HEK293T (cell line): ENCODE measurements around the gene APEX2.

Experiments
- CTCF ChIA-PET: fragments of 350-600 bp; formaldehyde crosslinking; extraction: SDS; loops from one replicate; lab custom pipeline; 2021; ENCODE audit warnings: antibody characterized with exemption, inconsistent platforms; lab: Yijun Ruan, JAX
- POLR2A ChIA-PET: fragments of 350-600 bp; formaldehyde crosslinking; extraction: SDS; loops from one replicate; lab custom pipeline; 2020; ENCODE audit warnings: antibody characterized with exemption, inconsistent platforms; lab: Yijun Ruan, JAX
- DNase-seq: peaks from one replicate; pipeline ENCODE4 v3.0.0; 2012; ENCODE audit warnings: mixed read lengths; ENCODE audit errors: extremely low spot score
- ARNT ChIP-seq: fragments of 450-650 bp; IDR thresholded peaks from 2 replicates; pipeline ENCODE4 v1.6.1; 2017; ENCODE audit warnings: mild to moderate bottlenecking
- BHLHE40 ChIP-seq: fragments of 450-650 bp; IDR thresholded peaks from 2 replicates; pipeline ENCODE4 v1.6.1; 2016; ENCODE audit warnings: mild to moderate bottlenecking, moderate library complexity, borderline replicate concordance
- CTBP1 ChIP-seq: fragments of 450-650 bp; IDR thresholded peaks from 2 replicates; pipeline ENCODE4 v1.6.1; 2016; ENCODE audit warnings: borderline replicate concordance
- ELF4 ChIP-seq: fragments of 450-650 bp; IDR thresholded peaks from 2 replicates; pipeline ENCODE4 v1.6.1; 2017; ENCODE audit warnings: antibody characterized with exemption
- FOXA1 ChIP-seq: fragments of 450-650 bp; IDR thresholded peaks from 2 replicates; pipeline ENCODE4 v1.6.1; 2016; ENCODE audit warnings: mild to moderate bottlenecking
- FOXK2 ChIP-seq: fragments of 450-650 bp; IDR thresholded peaks from 2 replicates; pipeline ENCODE4 v1.6.1; 2016; ENCODE audit warnings: mild to moderate bottlenecking
- FOXM1 ChIP-seq: fragments of 450-650 bp; IDR thresholded peaks from 2 replicates; pipeline ENCODE4 v1.6.1; 2017; ENCODE audit warnings: mild to moderate bottlenecking, borderline replicate concordance
- HDGF ChIP-seq: fragments of 450-650 bp; IDR thresholded peaks from 2 replicates; pipeline ENCODE4 v1.6.1; 2017; ENCODE audit warnings: antibody characterized with exemption, borderline replicate concordance
- L3MBTL2 ChIP-seq: fragments of 450-650 bp; conservative IDR thresholded peaks from 2 replicates; pipeline ENCODE4 v1.6.1; 2016; ENCODE audit warnings: mild to moderate bottlenecking
- LEF1 ChIP-seq: fragments of 450-650 bp; IDR thresholded peaks from 2 replicates; pipeline ENCODE4 v1.6.1; 2017; ENCODE audit warnings: mild to moderate bottlenecking, borderline replicate concordance
- NFRKB ChIP-seq: fragments of 450-650 bp; IDR thresholded peaks from 2 replicates; pipeline ENCODE4 v1.6.1; 2016; ENCODE audit warnings: mild to moderate bottlenecking, moderate library complexity
- SP1 ChIP-seq: fragments of 450-650 bp; IDR thresholded peaks from 2 replicates; pipeline ENCODE4 v1.6.1; 2017
- SUZ12 ChIP-seq: fragments of 450-650 bp; IDR thresholded peaks from 2 replicates; pipeline ENCODE4 v1.6.1; 2016; ENCODE audit warnings: mild to moderate bottlenecking
- TARDBP ChIP-seq: fragments of 450-650 bp; IDR thresholded peaks from 2 replicates; pipeline ENCODE4 v1.6.1; 2016
- ZNF384 ChIP-seq: fragments of 450-650 bp; IDR thresholded peaks from 2 replicates; pipeline ENCODE4 v1.6.1; 2016
- TF ChIP-seq, protein P1 (sequence below): fragments of 450-650 bp; IDR thresholded peaks from 2 replicates; pipeline ENCODE4 v1.6.1; 2016

APEX2 gene

DNA sequence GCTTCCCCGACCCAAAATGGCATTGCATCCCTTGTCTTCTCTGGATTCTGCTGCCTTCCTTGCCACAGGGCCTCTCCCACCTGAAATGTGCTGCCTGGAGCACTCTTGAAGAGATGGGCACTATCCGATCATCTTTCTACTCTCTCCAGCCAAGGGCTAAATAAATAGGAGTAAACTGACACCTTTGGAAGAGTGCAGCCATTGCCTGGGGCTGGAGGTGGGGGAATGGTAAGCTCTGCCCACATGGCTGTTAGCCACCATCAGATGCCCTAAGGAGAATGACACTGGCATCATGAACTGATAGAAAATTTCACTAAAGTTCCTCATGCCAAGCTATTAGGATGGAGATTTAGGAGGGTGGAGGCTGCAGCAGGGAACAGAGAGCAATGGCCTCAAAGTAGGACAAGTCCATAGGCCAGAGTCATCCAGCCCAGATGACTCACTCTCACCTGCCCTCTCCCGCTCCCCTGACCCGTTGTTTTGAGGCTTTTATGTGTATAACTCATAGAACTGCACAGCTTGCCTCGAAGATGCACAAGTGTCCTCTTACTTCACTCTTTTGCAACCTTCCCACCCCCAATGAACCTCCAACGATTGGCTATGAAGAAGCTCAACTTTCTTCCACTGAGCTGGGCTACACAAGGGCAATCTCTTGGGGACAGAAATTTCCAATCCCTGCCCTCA is 5.4 kb upstream of the APEX2 start:
- CTCF ChIA-PET = no interaction called here
- POLR2A ChIA-PET = no interaction called here
- TF ChIP-seq FOXA1 = no peak
- no peak for TF ChIP-seq ELF4
- no peak for TF ChIP-seq HDGF
- TF ChIP-seq SP1 = no peak
- TF ChIP-seq FOXK2 = no peak
- no peak for TF ChIP-seq BHLHE40
- no peak for TF ChIP-seq LEF1
- no peak for TF ChIP-seq L3MBTL2
- TF ChIP-seq SUZ12 = no peak
- TF ChIP-seq, protein P1, sequence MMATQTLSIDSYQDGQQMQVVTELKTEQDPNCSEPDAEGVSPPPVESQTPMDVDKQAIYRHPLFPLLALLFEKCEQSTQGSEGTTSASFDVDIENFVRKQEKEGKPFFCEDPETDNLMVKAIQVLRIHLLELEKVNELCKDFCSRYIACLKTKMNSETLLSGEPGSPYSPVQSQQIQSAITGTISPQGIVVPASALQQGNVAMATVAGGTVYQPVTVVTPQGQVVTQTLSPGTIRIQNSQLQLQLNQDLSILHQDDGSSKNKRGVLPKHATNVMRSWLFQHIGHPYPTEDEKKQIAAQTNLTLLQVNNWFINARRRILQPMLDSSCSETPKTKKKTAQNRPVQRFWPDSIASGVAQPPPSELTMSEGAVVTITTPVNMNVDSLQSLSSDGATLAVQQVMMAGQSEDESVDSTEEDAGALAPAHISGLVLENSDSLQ = no peak
- no peak for TF ChIP-seq NFRKB
- no peak for TF ChIP-seq ZNF384
- no peak for TF ChIP-seq TARDBP
- no peak for TF ChIP-seq FOXM1
- TF ChIP-seq CTBP1 = no peak
- no peak for TF ChIP-seq ARNT
- no peak for DNase-seq

DNA sequence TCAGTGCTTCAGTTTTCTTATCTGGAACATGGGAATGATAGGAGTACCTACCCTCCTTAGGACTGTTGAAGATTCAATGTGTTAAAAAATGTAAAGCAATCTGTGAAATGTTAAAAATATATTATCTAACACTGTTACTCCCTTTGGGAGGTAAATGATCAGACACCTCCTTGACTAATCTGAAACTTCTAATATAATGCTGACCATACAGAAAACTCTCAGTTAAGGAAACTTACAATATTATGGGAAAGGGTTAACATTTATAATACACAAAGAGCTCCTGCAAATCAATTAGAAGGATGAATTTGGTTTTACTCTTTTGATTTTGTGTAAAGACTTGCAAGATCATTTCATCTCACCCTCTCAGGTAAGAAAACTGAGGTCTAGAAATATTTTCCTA is 4.5 kb upstream of the APEX2 start:
- no peak for TF ChIP-seq FOXM1
- TF ChIP-seq FOXA1 = no peak
- no peak for TF ChIP-seq ZNF384
- TF ChIP-seq HDGF = no peak
- TF ChIP-seq ARNT = no peak
- TF ChIP-seq CTBP1 = no peak
- no peak for TF ChIP-seq NFRKB
- TF ChIP-seq, protein P1 = no peak
- no peak for TF ChIP-seq LEF1
- no peak for TF ChIP-seq ELF4
- TF ChIP-seq SUZ12 = no peak
- TF ChIP-seq TARDBP = no peak
- TF ChIP-seq L3MBTL2 = no peak
- TF ChIP-seq BHLHE40 = no peak
- no peak for TF ChIP-seq SP1
- TF ChIP-seq FOXK2 = no peak
- POLR2A ChIA-PET = no interaction called here
- DNase-seq = no peak
- CTCF ChIA-PET = no interaction called here

DNA sequence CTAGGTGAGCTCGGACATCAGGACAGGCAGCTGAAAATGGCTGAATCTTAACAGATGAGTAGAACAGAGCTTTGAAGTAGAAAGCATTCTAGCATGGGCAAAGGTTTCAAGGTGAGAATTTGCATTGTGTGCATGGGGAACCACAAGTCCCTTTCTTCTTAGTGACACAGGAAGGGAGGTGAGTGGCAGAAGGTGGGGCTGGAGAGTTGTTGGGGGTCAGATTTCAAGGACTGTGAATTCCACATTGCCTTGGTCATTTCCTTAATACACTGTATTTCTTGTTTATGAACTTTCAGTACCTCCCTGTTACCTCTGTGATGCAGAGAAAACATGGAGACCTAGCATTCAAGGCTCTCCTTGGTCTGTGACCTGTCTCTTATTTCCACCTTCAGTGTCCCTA is 4.1 kb downstream of the APEX2 start:
- ChIA-PET CTCF (no interaction called here), POLR2A (no interaction called here)
- no peak for DNase-seq
- TF ChIP-seq FOXA1 = no peak
- TF ChIP-seq LEF1 = no peak
- TF ChIP-seq SP1 = no peak
- TF ChIP-seq ARNT = no peak
- TF ChIP-seq L3MBTL2 = no peak
- TF ChIP-seq, protein P1 = no peak
- no peak for TF ChIP-seq NFRKB
- no peak for TF ChIP-seq FOXM1
- TF ChIP-seq CTBP1 = no peak
- TF ChIP-seq BHLHE40 = no peak
- no peak for TF ChIP-seq FOXK2
- TF ChIP-seq HDGF = no peak
- no peak for TF ChIP-seq SUZ12
- no peak for TF ChIP-seq TARDBP
- TF ChIP-seq ZNF384 = no peak
- TF ChIP-seq ELF4 = no peak

DNA sequence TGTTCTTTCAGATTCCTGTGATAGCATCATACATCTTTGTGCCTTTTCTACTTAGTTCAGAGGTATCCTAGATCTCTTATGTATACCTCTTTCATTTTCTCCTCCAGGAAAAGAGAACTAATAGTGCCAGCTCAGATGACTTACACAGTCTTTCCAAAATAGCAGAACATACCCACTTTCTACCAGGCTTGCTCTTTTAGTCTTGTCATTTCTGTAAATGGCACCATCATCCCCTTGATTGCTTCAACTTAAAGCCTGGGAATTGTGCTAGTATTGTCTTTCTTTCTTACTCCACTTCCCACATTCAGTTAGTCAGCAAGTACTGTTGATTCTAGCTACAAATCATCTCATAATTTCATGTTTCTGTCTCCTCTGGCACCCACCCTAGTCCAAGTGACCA is 5.1 kb downstream of the APEX2 start:
- POLR2A ChIA-PET = no interaction called here
- TF ChIP-seq TARDBP = no peak
- TF ChIP-seq NFRKB = no peak
- no peak for TF ChIP-seq CTBP1
- no peak for TF ChIP-seq HDGF
- no peak for TF ChIP-seq FOXA1
- TF ChIP-seq ARNT = no peak
- no peak for TF ChIP-seq L3MBTL2
- no peak for TF ChIP-seq BHLHE40
- TF ChIP-seq, protein P1 = no peak
- TF ChIP-seq LEF1 = no peak
- no peak for TF ChIP-seq ELF4
- TF ChIP-seq SUZ12 = no peak
- no peak for TF ChIP-seq ZNF384
- TF ChIP-seq FOXM1 = no peak
- TF ChIP-seq SP1 = no peak
- no peak for TF ChIP-seq FOXK2
- no peak for DNase-seq
- CTCF ChIA-PET = no interaction called here

DNA sequence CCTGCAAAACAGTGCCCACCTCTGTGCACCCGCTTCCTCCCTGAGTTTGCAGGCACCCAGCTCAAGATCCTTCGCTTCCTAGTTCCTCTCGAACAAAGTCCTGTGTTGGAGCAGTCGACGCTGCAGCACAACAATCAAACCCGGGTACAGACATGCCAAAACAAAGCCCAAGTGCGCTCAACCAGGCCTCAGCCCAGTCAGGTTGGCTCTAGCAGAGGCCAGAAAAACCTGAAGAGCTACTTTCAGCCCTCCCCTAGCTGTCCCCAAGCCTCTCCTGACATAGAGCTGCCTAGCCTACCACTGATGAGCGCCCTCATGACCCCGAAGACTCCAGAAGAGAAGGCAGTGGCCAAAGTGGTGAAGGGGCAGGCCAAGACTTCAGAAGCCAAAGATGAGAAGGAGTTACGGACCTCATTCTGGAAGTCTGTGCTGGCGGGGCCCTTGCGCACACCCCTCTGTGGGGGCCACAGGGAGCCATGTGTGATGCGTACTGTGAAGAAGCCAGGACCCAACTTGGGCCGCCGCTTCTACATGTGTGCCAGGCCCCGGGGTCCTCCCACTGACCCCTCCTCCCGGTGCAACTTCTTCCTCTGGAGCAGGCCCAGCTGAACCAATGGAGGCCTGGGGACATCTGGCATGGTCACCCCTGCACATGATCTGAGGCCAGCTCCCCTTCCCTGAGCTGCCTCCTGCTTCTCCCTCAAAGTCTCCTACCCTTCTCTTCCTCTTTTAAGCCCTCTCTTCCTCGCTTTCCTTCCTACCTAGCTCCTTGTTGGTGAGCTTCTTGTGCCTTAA is 6.9 kb downstream of the APEX2 start:
- no peak for DNase-seq
- ChIA-PET CTCF (no interaction called here), POLR2A (no interaction called here)
- TF ChIP-seq ELF4 (no peak), NFRKB (no peak), FOXA1 (no peak), L3MBTL2 (no peak)
- TF ChIP-seq, protein P1 = no peak
